Measurements from ENCODE around the gene TNFRSF12A. TPM values are rescaled to one million over a fixed set of nuclear protein-coding genes. Genes with fewer than 3 reads are reported as not detected.
A peak's percentile ranks its signal among the peaks of the same experiment; 100 is the strongest.

Gene TNFRSF12A
- total and polyA plus RNA-seq, 9 of the 15 experiments (the other 6 are each of a cell fraction or from before 2014, with no cell fraction given): 0.41 to 61.8 (median 26.5) TPM

GRCh38 chr16:2979669-2980226 is 40.4 kb upstream of the TNFRSF12A start (continued):
- TF ChIP-seq ZNF134 (CRISPR knock-in tag; conservative IDR thresholded peaks at IDR 0.05): no peak
- TF ChIP-seq, protein P1, sequence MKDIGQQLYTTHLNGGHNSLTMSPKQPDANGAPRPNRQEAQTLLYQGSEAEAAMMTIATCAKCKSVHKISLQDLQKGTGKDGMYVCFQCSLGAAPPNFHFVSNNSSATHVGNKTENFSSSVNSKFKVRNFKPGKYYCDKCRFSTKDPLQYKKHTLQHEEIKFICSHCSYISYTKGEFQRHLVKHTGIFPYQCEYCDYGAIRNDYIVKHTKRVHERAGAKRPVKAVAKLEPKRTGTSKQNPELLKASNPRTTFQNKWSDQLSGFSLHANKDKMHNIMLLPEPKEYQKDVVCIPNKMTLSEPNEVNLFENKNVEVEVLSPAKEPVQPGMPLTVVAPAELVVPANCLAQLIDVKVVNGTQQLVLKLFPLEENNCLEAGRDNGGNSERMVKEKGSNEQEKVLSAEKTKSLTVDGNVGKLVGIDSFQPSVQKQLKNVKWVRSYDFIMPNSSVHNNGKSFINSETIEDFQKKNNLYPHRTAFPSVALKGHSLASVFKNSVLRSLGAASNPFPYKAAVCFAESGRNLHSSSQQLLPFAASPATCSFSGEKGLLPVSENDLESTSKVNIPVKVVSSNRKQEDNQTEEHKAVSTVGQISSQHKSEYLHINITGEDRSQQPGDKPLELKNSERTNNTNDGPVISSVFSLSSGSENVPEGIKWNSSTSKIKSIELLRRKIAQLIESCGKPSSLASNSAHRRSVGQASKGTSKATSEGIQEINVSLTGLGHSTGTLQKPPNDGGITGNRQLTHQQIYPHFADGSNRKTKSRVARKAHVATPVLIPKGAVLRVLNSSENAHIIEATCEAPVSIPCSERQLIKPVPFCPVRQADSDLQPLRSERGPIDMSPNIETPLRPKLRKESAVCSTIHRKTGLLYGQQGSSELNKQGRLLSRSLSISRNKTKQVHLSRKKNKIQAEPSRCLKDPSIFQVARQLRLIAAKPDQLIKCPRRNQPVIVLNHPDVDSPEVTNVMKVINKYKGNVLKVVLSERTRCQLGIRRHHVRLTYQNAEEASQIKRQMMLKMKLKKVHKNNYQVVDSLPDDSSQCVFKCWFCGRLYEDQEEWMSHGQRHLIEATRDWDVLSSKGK (CRISPR knock-in tag; IDR thresholded peaks at IDR 0.05): no peak
- TF ChIP-seq SRF (CRISPR knock-in tag; IDR thresholded peaks at IDR 0.05): no peak
- 0 out of 2 replicates have a peak, but pooled peaks have one; percentile 5 for TF ChIP-seq EGR1 (conservative IDR thresholded peaks at IDR 0.05)
- TF ChIP-seq MYNN (IDR thresholded peaks at IDR 0.05): no peak
- no peak for TF ChIP-seq MYNN (CRISPR knock-in tag; IDR thresholded peaks at IDR 0.05)
- peak; percentile 25; the same call in 1 of the 2 replicates for TF ChIP-seq ZBTB43 (CRISPR knock-in tag; IDR thresholded peaks at IDR 0.05)
- TF ChIP-seq PBX2 (CRISPR knock-in tag; IDR thresholded peaks at IDR 0.05; ENCODE audit: low read depth): peak; percentile 52
- TF ChIP-seq PBX2 (tag; conservative IDR thresholded peaks at IDR 0.05; ENCODE audit: low read depth): 0 out of 2 replicates have a peak, but pooled peaks have one; percentile 27
- no peak for TF ChIP-seq CGGBP1 (CRISPR knock-in tag; IDR thresholded peaks at IDR 0.05)
- TF ChIP-seq ZNF589 (CRISPR knock-in tag; IDR thresholded peaks at IDR 0.05; ENCODE audit: low read depth): no peak
- no peak for TF ChIP-seq EP300 (IDR thresholded peaks at IDR 0.05; ENCODE audit: low read length)
- 0 out of 2 replicates have a peak, but pooled peaks have one; percentile 20 for TF ChIP-seq USF2 (CRISPR knock-in tag; IDR thresholded peaks at IDR 0.05)
- TF ChIP-seq POLR2B (IDR thresholded peaks at IDR 0.05; ENCODE audit: low read depth, partially characterized antibody): no peak
- no peak for TF ChIP-seq ZNF79 (CRISPR knock-in tag; IDR thresholded peaks at IDR 0.05; ENCODE audit: low read depth)
- no peak for TF ChIP-seq GTF2B (IDR thresholded peaks at IDR 0.05; ENCODE audit: extremely low read depth, insufficient read length)
- no peak for TF ChIP-seq CBFB (CRISPR knock-in tag; IDR thresholded peaks at IDR 0.05)
- TF ChIP-seq SLC30A9 (CRISPR knock-in tag; IDR thresholded peaks at IDR 0.05): no peak
- no peak for TF ChIP-seq ZNF146 (CRISPR knock-in tag; IDR thresholded peaks at IDR 0.05; ENCODE audit: unreplicated experiment)
- no peak for TF ChIP-seq ATF1 (CRISPR knock-in tag; IDR thresholded peaks at IDR 0.05)
- no peak for TF ChIP-seq ATF1 (tag; IDR thresholded peaks at IDR 0.05)

All from K562 (cell line).